Measurements from ENCODE around the gene FPR3.

Gene FPR3

GRCh38 chr19:51794885-51795490, at the start of gene FPR3:
TSS of gene FPR3 (plus strand) at chr19:51795157. CDS start at chr19:51823749, 28,592 bp downstream.
- no peak within 1 kb of the TSS for H3K27ac ChIP-seq
- H3K27me3 ChIP-seq = peaks cover 22% of the 10 kb centered on the region
- H3K4me3 ChIP-seq (ENCODE audit: low read depth in 1 of 2, low read length in 1 of 2) = no peak within 1 kb of the TSS
- H3K9me3 ChIP-seq = no peaks in the 10 kb centered on the region
- no peaks in the 10 kb centered on the region for H3K4me1 ChIP-seq (ENCODE audit: control insufficient read depth in 1 of 2, insufficient read depth in 1 of 2, low read depth in 1 of 2, low read length in 1 of 2)
- no peak for TF ChIP-seq CTCF (IDR thresholded peaks at IDR 0.05)
- H3K36me3 ChIP-seq = no peaks in the 10 kb centered on the region

GRCh38 chr19:51746731-51747130, 48.2 kb upstream of the FPR3 start:
- peaks cover 68 to 88% of the 10 kb centered on the region in 2 experiments for H3K4me1 ChIP-seq (ENCODE audit: control insufficient read depth in 1 of 2, insufficient read depth in 1 of 2, low read depth in 1 of 2, low read length in 1 of 2)
- peaks cover 91% of the 10 kb centered on the region for H3K36me3 ChIP-seq
- peak overlapping the region; percentile 95 for H3K27ac ChIP-seq
- H3K27me3 ChIP-seq = no peaks in the 10 kb centered on the region
- no peaks in the 10 kb centered on the region for H3K9me3 ChIP-seq
- peak overlapping the region; percentile 88 to 100 for H3K4me3 ChIP-seq (ENCODE audit: low read depth in 1 of 2, low read length in 1 of 2)
- no peak for TF ChIP-seq CTCF (IDR thresholded peaks at IDR 0.05)

- Histone ChIP-seq H3K27ac (peak overlapping the region; percentile 95), H3K36me3 (peaks cover 59% of the 10 kb centered on the region), H3K27me3 (no peaks in the 10 kb centered on the region), H3K4me1 (ENCODE audit: control insufficient read depth in 1 of 2, insufficient read depth in 1 of 2, low read depth in 1 of 2, low read length in 1 of 2) (peaks cover 68 to 88% of the 10 kb centered on the region in 2 experiments), H3K9me3 (no peaks in the 10 kb centered on the region), H3K4me3 (ENCODE audit: low read depth in 1 of 2, low read length in 1 of 2) (peak overlapping the region; percentile 88 to 100)
- no peak for TF ChIP-seq CTCF (IDR thresholded peaks at IDR 0.05)
Observed at GRCh38 chr19:51749979-51750378, 45.0 kb upstream of the FPR3 start.

DNA sequence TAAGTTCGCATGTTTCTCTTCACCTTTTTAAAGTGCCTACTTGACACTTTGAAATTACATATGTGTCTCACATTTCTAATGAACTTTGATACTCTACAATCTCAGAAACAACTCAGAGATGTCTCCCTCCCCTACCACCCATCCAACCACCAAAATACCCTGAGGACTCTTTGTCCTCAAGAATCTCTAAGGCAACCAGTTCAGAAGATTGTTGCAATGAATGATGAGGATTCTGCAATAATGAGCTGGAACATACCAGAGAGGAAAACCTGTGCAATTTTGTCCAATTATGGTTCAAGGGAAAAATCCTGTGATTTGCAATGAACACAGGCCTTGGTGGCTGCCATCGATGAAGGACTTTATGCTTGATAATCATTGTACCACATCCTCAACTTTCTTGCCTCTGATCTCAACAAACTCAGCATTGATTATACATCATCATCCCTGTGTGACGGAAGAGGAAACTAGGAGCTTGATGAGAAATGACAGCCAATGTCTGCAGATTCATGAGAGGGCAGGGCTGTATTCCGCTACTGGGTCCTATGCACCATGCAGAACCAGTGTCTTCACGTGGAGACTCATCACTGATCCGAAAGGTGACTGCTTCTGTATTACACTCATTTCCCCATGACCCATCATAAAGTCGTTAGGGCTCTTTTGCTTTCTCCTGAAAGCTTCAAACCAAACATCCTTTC, 44.4 kb upstream of the FPR3 start:
- Histone ChIP-seq H3K27ac (peak overlapping the region; percentile 95), H3K4me1 (ENCODE audit: control insufficient read depth in 1 of 2, insufficient read depth in 1 of 2, low read depth in 1 of 2, low read length in 1 of 2) (peaks cover 69 to 88% of the 10 kb centered on the region in 2 experiments), H3K9me3 (no peaks in the 10 kb centered on the region), H3K4me3 (ENCODE audit: low read depth in 1 of 2, low read length in 1 of 2) (peak overlapping the region; percentile 88 to 100), H3K27me3 (no peaks in the 10 kb centered on the region), H3K36me3 (peaks cover 53% of the 10 kb centered on the region)
- TF ChIP-seq CTCF (IDR thresholded peaks at IDR 0.05) = no peak

DNA sequence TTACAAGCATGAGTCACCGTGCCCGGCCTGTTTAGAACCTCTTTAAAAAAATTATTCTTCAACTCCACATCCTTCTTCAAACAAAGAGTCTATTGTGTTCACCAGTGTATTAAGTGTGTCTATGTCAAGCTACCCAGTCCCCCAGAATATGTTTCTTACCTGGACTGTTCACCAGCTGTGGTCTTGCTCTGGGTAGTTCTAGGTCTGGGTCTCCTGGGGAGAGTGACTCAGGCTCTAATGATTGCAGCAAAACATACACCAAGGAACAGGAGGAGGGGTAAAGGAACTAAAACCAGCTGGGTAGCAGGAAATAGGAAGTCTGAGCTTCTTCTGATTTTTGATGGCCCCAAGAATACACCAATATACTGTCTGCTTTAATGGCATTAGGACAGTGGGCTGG, 43.3 kb upstream of the FPR3 start, which contains the start of gene FPR1:
TSS of gene FPR1 (minus strand) at position 224 of the 400 bp plus-strand sequence. CDS start 4,884 bp downstream, outside the sequence.
- H3K4me3 ChIP-seq (ENCODE audit: low read depth in 1 of 2, low read length in 1 of 2) = peak within 1 kb of the TSS; percentile 88 to 100
- no peaks in the 10 kb centered on the region for H3K9me3 ChIP-seq
- no peaks in the 10 kb centered on the region for H3K27me3 ChIP-seq
- TF ChIP-seq CTCF (IDR thresholded peaks at IDR 0.05) = no peak
- H3K4me1 ChIP-seq (ENCODE audit: control insufficient read depth in 1 of 2, insufficient read depth in 1 of 2, low read depth in 1 of 2, low read length in 1 of 2) = peaks cover 69 to 88% of the 10 kb centered on the region in 2 experiments
- H3K27ac ChIP-seq = peak within 1 kb of the TSS; percentile 95
- peaks cover 42% of the 10 kb centered on the region for H3K36me3 ChIP-seq

Data from neutrophil (primary cell).